GM18867 (cell line): ENCODE results near the gene SLC24A3.

Experiments used
- ATAC-seq: cut with Tn5 transposase; IDR thresholded peaks from one replicate; pipeline ENCODE4 v1.9.1; 2021; ENCODE audit warnings: mild to moderate bottlenecking, moderate library complexity; ENCODE audit not compliant: unreplicated experiment

The SLC24A3 gene

DNA sequence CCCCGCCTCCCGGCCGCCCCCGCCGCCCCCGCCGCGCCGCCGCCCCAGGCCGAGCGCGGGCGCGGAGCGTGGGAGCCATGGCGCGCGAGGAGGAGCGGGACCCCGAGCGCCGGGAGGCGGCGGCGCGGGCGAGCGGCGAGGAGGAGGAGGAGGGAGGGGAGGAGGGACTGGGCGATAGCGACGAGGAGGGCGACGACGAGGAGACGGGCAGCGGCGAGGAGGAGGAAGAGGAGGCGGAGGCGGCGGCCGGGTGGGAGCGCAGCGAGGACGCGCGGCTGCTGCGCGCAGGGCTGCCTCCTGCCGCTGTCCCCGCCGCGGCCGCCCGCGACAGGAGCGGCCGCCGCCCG is at the start of gene SLC24A3:
Gene SLC24A3 (plus strand): TSS at position 174 of the 347 bp plus-strand sequence.
- peak; percentile 15 for ATAC-seq

DNA sequence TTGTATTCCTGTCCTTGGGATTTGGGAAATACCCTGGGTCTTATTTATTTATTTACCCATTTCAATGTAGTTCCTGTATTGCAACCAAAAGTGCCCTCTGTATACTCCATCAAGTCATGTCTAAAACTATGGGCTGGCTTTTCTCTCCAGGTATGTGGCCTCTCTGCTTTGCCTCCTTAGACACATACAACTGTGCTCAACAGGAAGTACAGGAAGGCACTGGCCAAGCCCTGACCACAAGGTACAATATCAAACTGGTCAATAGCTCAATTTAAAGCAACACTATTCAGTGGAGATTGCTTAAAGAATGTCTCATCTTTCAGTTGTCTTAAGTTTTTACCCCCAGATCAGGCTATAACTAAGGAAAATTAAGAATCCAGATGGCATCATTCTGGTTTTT is 42.3 kb upstream of the SLC24A3 start:
- ATAC-seq: no peak

DNA sequence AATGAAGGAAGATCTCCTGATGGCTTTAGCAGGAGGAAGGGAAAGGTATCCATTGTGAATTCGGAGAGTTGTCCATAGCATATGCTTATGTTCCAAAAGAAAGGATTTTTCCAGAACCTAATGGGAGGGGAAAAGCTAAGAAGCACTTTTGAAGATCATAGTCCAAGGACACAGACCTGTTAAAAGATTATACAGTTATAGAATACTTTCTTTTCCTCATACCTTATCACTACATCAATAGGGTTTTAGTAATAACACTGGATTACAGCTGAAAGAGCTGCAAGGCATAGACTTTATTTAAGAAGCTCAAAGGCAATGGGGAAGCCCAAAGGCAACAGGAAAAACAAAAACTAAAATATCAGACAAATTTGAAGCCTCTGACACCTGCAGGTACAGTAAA is 39.8 kb upstream of the SLC24A3 start:
- ATAC-seq: no peak

DNA sequence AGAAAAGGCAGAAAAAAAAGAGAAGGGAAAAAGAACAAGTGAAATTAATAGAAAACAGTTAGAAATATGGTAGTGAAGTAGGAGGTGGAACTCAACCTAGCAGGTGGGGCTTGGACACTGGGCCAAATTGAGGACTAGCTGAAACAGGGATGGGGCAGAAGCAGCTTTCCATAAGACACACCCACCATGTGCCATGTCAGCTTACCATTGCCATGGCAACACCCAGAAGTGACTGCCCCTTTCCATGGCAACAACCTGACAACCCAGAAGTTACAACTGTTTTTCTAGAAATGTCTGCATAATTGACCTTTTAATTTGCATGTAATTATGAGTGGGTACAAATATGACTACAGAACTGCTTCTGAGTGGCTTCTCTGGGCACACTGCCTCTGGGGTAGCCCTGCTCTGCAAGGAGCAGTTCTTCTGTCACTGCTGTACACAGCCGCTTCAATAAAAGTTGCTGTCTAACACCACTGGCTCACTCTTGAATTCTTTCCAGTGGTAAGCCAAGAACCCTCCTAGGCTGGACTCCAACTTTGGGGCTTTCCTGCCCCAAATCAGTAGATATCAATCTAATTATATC is 35.9 kb upstream of the SLC24A3 start:
- no peak for ATAC-seq

DNA sequence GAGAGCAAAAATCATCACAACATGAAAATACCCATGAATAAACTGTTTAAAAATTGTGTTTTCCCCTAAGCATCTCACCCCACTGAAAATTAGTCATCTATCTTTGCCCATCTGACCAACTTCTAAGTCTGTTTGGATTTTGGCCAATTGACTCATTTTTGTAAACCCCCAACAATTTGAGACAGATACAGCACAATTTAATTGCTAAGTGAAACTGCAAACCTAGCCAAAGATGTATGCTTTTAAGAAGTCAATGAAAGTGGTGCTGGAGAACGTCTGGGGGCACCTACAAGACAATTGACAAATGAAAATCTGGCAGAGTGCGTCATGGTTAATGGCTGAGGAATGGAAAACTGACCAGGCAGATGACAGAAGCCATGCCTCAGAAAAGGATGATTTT is 30.9 kb upstream of the SLC24A3 start:
- no peak for ATAC-seq

DNA sequence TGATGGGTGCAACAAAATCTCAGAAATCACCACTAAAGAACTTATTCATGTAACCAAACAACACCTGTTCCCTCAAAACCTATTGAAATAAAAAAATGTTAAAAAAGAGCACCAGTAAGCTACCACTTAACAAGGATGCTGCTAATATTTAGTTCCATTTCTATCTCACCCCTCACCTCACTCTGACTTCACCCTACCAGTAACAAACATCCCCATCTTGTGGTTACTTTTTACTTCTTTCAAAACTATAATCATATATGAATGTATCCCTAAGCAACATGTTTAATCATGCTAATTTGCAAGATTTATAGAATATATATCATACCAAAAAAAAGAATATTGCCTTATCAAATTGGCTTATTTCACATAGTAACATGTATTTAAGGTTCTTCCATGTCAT is 27.4 kb upstream of the SLC24A3 start:
- no peak for ATAC-seq

DNA sequence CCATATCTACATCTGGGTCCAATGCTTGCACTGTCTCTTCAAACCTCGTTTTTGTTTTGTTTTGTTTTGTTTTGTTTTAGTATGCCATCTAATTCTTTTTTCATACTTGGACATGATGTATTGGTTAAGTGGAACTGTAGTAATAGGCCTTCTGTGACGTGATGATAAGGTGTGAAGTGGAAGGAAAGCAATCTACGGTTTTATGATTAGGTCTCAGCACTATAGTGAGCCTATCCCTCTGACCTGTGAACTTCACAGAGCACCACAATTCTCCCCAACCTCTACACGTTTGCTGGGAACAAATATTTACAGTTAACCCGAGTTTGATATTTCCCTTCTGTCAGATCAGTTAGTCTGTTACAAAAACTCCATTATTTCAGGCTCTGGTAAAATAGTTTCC is 19.1 kb upstream of the SLC24A3 start:
- ATAC-seq: no peak

DNA sequence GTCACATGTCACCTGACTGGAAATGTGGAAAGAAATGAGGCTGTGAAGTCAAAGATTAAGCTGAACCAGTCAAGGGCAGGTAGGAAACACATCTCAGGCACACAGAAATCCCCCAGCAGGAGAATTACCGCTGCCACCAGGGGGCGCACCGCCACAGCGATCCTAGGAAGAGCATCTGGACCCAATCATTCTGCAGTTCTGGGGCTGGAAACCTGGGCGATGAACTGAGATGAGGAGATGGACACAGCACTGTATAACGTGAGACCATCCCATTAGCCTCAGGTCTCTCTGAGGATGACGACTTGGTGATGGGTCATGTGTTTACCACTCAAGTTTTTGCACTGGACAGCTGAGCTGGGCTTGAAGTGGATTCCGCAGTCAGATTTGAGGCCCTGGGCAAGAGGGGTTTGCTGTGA is 6.5 kb upstream of the SLC24A3 start:
- ATAC-seq: peak; percentile 60

DNA sequence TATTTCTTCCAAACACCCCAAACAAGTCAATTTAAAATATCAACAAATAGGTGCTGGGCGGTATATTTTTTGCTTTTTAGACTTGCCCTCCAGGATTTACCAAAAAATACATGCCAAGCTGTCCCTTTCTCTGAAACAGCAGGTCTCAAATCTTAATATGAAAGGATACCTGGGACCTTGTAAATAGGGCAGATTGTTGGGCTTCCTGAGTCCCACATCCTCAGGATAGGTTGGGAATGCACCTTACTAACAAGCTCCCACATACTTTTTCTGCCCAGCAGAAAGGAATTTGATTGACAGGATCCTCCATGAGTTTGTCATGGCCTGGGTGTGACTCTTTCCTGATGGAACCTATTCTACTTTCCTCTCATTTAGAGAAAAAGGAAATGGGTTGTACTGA is 4.9 kb upstream of the SLC24A3 start:
- ATAC-seq: no peak

DNA sequence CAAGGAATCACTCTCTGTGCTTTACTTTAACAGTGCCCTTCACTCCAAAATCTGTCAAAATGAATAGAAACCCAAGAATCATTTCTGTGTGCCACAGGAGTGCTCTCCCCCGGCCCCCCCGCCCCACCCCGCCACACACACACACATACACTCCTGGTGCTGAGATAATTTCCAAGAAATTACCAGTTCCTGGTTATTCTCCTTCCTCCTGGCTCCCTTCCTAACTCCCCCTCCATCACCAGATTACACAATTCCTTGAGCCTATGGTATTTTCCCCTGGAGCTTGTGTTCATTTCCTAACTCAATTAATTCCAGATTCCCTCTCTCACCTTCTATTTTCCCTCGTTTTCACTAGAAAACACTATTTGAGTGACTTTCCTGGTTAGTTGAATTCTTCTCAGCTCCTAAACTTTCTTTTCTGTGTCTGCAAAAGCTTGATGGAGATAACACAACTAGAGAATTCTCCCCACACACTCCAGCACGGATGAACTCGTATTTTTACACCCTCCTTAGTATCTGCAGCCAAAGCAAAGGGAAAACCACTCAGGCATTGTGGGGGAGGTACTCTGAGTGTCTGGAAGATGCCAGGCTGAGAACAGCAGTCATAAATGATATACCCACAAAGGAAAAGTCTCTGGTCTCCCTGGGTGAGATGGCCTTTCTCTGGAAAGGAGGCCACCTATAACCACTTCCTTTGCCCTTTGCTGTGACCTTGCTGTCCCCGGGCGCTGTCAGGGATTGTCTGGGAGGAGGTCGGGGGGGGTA is 1.9 kb upstream of the SLC24A3 start:
- no peak for ATAC-seq

DNA sequence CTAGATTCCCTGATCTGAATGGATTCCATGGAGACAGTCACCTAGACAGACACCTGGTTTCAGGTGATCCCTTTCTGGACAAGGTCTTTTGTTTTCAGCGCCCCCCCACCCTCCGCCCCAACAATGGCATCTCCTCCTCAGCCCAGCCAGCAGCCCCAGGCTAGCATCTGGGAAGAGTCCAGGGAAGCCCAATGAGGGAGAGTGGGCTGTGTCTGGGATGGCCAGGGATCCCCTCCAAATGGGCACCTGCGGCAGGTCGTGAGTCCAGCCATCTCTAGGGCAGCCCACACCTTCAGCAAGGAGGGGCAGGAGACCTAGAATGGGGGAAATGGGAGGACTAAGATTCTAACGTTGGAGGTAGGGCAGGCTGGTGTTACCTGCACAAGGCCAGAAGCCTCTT is 1.2 kb upstream of the SLC24A3 start:
- no peak for ATAC-seq

DNA sequence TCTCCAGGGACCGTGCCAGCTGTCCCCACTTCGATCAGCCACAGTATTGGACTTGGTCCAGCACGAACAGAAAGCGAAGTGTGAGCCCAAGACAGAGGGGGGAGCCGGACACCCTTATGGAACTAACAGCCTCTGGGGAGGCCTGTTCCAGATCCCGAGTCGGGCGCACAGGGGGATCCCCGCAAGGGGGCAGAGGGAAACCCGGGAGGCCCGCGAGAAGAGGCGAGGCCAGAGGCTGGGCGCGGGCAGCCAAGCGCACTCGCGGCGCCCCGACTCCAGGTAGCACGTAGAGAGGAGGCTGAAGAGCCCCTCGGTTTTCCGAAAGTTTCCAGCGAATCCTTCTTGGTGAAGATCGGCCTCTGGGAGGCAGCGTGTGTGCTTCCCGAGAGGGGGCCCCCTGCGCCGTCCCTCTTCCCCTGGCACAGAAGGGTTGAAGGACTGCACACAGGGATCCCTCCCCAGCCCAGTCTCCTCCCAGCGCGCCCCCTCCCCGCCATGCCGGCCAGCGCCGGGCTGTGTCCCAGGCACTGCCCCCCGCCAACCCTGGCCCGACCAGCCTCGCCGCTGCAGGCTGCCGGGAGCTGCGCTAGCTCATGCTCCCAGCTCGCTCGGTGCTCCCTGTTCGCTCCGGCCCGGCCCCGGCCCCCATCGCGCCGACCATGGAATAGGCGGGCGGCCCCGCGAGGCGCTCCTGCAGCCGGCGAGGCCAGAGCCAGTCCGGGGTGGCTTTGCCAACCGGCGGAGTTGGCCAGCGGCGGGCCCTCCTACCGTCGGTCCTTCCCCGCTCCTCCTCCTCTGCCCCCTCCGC is 577 bp upstream of the SLC24A3 start:
- peak; percentile 7 for ATAC-seq

DNA sequence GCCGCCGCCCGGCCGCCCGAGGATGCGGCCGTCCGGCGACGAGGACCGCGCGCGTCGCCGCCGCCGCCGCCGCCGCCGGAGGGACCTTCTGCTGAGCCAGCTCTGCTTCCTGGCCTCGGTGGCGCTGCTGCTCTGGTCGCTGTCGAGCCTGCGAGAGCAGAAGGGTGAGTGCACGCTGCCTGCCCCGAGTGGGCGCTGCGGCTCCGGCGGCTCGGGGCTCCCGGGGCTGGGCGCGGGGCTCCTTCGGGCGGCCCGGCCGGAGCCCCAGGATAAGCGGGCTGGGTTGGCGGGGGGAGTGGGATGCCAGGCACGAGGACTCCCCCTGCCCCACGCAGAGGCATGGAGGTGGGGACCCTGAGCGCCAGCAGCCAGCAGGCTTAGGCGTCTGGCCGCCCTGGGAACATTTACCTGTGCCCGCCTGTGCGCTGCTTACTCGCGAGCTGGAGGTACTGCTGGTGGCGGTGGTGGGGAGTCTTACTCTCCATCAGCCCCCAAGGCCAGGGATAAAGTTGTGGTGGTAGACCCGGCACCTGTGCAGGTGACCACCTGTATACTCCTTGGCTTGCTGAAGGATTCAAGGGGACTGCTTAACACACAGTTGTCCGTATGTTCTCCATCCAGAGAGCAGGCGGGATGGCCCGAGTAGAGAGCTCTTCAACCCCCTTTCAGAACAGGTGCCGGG is 520 bp downstream of the SLC24A3 start:
- peak; percentile 78 for ATAC-seq

DNA sequence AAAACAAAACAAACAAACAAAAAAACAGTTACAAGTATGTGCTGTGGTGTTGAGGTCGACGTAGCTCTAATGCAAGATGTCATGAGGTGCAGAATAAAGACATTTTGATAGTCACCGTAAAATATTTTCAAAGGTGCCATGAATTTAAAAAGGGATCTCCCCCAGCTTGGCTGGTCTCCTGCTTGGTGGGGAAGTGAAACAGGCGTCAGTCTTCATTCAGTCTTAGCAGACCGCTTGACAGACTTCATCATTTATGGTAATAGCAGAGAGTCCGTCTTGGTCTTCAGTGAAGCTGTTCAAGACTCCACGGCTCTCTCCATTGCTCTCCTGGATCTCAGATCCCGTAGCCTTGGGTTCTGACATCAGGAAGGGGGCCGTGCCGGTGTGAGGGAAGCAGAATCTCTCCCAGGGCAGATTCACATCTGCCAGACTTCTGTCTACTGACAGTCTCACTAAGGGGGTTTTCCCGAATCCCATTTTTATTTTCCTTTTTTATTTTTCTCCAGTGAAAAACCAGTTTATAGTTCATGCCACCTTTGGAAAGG is 1.6 kb downstream of the SLC24A3 start:
- no peak for ATAC-seq

DNA sequence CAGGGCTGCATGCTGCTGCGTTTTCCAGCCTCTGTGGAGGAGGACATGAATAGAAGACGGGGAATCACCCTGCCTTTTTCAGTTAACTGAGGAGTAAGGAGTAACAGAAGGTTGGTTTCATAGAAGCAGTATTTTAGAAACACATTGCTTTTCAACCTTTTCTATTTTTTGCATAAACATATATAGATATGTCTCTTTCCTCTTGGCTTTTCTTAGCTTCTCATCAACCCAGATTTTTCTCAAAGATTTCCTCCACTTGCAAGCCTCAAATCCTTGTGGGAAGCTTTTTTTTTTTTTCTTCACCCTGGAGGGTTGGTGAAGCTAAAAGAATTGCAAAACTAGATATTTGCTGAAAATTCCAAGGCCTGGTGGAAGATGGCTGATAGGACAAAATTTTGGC is 6.0 kb downstream of the SLC24A3 start:
- no peak for ATAC-seq

DNA sequence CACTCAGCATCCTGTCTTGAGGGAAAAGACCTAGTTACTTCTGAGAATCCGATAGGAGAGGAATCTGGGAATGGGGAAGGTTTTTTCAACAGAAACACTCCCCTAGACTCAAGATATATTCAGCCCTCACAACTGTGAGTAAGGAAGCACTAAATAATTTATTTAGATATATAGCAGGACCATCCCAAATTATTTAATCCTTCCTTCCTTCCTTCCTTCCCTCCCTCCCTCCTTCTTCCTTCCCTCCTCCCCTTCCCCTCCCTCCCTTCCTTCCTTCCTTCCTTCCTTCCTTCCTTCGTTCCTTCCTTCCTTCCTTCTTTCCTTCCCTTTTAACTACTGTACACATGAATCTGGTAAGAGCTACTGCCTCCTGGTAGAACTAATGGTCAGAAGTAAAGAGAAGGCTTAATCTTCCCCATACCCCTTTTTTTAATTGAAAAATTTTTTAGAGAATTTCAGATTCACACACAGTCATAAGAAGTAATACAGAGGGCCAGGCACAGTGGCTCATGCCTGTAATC is 10.1 kb downstream of the SLC24A3 start:
- ATAC-seq: no peak

DNA sequence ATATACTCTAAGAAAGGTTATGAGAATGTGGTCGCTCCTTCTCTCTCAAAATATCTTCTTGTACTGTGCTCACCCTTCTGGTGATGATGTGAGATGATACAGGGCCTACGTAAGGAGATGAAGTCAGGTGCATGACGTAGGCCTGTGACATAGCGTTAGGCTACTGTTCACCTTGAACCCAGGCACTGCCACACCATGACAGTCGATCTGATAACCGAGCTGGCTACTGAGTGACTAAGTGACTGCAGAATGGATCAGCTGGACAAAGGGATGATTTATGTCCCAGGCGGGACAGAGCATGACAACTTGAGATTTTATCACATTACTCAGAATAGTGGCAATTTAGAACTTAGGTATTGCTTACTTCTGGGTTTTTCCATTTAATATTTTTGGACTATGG is 11.2 kb downstream of the SLC24A3 start:
- no peak for ATAC-seq

DNA sequence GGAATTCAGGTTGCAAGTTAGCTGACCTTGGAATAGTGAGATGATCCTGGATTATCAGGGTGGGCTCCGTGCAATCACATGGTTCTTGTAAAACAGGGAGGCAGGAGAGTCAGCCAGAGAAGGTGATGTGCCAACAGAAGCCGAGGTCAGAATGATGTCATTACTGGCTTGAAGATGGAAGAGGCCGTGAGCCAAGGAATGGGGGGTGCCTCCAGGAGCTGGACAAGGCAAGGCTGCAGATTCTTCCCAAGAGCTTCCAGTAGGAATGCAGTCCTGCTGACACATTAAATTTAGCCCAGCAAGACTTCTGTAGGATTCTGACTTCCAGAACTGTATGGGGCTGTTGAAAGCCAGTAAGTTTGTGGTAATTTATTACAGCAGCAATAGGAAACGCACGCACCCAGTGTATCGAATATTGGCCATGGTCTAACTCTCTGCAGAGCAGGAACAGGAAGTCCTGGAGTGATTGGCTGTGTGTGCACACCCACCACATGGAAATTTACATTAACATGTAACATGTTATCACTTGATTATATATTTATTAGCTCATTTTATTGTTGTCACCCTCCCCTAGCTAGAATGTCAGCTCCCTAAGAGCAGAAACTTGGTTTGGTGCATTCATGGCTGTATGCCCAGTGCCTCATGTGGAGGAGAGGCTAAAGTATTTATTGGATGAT is 19.1 kb downstream of the SLC24A3 start:
- no peak for ATAC-seq

DNA sequence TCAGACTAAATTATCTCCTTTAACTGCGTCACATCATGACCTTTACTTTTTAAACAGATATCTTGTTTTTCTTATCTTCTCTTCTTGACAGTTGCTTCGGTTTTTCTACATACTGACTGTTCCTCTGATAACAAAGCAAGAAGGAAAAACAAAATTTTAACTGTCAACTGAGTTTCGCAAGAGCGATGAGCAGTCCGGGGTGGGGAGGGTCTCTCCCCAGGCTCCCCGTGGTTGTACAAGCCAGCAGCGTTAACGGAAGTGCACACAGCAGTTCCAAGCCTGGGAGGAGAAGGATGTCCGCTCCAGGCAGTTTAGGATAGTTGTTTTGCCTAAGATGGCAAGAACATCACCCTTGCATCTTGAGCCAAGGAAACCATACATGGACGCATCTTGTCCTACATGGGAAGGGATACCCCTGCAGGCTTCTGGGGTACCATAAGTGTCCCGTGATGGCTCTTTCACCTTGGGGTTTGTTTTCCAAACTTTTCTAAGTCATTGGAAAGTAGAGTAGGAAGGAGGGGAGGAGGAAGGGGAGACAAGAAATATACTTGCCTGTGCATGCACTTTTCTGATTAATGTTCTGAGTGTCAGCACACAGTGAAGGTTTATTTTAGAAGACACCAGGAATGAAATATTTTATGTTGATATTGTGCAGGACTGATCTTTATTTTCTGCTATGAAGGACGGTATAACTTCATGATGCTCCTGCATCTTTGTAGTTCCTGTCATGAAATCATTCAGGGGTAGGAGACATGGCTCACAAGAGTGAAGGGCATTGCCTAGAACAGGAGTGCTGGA is 20.8 kb downstream of the SLC24A3 start:
- ATAC-seq: no peak
